HG03342 (cell line): ENCODE measurements around the gene CAPN9.
"Not testable (repeated sequence)": the region's sequence is repeated elsewhere in the genome, so short reads cannot be mapped to it uniquely, and the experiment has no call there.

ENCODE experiments used
- ATAC-seq: cut with Tn5 transposase; IDR thresholded peaks from one replicate; pipeline ENCODE4 v1.9.1; 2021; ENCODE audit warnings: mild to moderate bottlenecking, moderate library complexity; ENCODE audit not compliant: unreplicated experiment

Gene CAPN9

DNA sequence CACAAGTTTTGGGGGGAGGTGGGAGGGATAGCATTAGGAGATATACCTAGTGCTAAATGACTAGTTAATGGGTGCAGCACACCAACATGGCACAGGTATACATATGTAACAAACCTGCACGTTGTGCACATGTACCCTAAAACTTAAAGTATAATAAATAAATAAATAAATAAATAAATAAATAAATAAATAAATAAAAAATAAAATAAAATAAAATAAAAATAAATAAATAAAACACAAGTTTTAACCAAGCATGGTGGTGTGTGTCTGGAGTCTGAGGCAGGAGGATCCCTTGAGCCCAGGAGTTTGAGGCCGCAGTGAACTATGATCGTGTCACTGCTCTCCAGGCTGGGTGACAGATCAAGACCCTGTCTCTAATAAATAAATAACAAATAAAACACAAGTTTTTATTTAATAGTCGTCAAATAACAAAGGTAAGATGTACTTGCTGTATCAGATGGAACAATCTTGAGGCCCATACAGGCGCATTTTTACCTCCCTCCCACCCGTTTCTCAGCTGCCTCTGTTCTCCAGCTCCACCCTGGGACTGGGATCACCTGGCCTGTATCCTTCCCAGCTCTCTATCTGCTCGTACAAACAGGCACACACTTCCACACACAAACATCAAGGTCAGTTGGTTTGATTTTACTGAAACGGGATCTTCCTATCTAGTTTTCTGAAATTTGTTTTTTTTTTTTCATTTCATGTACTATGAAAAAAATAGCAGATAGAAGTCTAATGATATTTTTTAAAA is 20.8 kb downstream of the CAPN9 start:
- not testable (repeated sequence) for ATAC-seq

DNA sequence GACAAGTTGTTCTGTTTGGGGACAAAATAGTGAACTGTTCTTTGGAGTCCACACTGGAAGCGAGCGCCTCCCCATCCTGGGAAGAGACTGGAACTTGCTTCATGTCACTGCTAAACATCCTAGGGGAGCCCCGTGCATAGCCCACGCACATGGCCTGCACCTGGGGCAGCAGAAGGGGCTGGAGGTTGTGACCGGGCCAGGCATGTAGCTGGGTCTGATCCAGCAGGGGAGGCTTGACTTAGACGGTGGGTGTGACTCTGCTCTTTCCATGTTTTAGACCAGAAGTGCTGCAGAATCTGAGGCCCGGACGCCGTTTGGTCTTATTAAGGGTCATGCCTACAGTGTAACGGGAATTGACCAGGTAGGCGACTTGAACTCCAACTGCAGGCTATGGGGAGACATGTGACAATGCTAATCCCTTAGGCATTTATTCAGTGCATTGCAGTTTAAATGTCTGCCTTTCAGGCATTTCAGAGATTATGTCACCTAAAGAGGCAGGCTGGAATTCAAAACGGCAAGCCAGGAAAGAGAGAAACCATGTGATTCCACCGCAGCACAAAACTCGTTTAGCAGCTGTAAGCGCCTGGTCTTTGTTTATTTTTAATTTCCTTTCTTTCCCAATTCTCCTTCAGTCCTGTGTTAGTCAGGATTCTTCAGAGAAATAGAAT is 21.8 kb downstream of the CAPN9 start:
- ATAC-seq = no peak

DNA sequence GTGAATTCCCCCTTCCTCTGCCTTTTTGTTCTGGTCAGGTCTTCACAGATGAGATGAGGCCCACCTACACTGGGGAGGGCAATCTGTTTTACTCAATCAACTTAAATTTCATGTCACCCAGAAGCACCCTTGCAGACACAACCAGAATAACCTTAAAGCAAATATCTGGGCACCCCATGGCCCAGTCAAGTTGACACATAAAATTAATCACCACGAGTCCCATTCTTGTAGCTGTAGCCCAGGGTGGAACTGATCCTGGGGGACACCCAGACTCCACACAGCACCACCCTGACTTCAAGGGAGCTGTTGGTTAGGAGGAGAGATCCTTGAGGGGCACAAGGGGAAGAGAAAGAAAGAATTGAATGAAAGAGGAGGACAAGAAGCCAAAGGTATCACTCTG is 23.1 kb downstream of the CAPN9 start:
- ATAC-seq = no peak

DNA sequence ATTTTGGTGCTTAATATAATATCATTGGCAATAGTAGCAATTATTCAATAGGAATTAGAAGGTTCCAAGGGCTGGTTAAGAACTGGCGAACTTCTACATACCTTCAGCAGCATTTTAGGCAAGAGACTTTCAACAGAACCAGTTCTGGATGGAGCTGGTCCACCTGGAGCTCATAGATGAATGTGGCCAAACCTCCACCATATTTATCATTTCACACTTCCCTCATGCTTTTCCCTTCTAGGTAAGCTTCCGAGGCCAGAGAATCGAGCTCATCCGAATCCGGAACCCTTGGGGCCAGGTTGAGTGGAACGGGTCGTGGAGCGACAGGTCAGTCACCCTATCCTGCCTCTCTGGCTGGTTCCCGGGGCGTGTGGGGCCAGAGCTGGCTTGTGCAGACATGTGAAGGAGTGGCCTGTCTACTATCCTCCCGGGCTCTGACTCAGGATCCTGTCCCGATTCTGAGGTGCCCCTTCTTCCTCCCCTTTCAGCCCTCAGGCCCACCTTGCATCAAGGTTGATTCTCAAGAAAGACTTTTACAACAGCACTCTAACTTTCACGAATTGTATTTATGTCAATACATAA is 24.7 kb downstream of the CAPN9 start:
- no peak for ATAC-seq

DNA sequence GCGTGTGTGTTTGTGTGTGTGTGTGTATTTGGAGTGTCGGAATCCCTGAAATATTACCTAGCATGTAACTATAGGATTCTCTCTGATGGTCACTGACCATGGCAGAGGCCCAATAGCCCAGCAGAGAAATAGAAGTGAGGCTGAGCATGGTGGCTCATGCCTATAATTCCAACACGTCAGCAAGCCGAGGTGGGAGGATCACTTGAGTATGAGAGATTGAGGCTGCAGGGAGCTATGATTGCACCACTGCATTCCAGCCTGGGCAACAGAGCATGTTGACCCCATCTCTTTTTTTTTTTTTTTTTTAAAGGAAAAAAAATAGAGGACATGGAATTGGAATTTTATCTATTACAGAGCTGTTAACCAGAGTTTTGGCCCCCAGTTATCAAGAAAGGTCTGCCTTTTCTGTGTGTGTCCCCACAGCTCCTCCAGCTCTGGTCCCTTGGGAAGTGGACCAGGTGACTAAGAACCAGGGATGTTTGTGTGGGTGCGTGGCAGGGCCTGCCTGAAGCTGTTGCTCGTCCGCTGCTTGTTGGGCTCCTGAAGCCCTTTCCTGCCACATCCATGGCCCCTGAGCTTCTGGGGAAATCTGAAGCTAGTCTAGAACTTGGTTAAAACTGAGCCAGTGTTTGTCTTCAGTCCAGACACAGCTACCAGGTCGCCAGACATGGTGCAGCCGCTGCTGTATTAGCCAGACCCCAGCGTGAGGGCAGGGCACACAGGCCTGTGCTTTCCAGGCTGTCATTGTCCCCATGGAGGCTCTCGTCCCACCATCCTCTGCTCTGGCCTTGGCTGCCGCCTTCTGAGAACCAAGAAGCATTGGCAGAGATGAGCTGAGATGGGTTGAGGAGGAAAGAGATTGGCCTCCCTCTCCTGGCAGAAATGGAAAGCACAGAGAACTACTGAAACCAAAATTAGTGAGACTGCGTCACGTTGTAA is 25.5 kb downstream of the CAPN9 start:
- ATAC-seq = no peak

DNA sequence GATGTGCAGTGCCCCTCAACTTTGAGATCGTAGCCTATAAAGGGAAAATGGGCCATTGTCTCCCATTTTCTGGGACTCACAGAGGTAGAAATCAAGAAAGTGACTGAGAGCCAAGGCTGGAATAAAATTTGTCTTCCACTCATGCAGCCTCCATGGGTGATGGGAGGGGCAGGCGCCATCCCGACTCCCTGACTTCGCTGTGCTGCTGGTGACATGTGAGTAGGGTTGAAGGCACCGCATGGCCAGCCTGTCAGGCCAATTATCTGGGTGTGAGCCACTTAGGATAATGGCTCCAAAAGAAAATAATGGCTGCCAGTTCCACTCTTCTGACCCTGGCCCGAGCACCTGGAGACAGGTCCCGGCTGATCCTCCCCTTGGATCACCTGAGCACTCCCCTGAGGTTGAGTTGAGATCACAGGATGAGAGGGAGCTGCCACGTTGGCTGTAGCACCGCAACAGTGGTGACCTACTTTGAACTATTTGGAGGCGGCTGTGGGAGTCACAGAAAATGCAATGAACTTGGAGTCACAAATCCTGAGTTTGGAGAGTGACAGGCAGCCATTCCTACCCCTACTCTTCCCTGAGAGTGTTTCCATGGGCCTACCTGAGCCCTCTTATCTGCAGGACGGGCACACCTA is 26.3 kb downstream of the CAPN9 start:
- no peak for ATAC-seq

DNA sequence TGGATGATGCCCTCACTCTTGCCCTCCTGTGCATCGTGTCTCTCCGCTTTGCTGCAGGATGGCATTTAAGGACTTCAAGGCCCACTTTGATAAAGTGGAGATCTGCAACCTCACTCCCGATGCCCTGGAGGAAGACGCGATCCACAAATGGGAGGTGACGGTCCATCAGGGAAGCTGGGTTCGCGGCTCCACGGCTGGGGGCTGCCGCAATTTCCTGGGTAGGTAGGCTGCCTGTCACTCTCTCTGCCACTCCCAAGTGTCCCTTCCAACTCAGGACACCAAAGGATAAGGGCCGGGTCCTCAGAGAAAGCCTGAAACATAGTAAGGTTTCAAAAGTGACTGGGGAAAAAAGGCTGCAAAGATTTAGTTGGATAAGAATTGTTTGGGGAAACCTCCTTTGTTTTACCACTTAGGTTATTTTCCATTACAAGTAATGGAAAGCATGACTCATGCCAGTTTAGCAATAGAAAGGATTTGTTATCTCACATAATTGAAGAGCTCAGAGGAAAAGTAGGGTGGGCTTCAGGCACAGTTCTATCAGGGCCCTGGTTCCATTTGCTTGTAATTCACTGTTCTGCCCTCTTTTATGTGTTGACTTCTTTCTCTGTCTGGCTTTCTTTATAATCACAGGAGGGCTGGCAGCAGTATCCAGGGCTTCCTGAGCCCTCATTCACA is 31.9 kb downstream of the CAPN9 start:
- no peak for ATAC-seq

DNA sequence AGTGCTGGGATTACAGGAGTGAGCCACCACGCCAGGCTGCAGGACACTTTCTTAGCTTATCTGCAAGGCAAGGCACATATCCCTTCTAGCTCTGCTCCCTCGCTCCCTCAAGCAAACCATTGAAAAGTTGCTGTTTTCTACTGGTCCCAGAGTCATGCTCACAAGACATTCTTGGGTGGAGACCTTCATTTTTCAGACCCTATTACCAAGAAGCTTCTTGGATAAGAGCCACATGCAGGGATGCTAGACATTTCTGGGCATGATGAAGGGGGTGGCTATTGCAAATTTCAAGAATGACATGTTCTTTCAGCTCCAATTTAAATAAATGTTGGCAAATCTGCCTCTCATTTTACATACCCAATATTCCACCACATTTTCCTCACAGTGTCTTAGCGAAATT is 33.9 kb downstream of the CAPN9 start:
- no peak for ATAC-seq

DNA sequence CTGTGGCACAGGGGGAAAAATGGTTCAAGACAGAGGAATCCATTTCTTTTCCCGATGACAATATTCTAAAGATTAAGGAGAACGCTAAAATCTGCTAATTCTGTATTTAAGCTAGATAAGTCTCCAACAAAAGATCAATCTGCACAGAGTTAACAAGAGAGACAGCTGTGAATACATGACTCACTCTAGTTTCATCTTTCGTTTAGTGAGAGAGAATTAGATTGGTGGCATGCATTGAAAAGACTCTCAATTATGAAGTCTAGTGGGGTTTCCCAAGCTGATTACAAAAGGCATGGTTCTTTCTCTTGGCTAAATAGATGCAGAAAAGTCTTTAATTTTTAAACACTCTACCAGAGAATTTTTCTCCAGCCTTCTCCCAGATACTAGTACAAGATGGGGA is 34.4 kb downstream of the CAPN9 start:
- no peak for ATAC-seq

DNA sequence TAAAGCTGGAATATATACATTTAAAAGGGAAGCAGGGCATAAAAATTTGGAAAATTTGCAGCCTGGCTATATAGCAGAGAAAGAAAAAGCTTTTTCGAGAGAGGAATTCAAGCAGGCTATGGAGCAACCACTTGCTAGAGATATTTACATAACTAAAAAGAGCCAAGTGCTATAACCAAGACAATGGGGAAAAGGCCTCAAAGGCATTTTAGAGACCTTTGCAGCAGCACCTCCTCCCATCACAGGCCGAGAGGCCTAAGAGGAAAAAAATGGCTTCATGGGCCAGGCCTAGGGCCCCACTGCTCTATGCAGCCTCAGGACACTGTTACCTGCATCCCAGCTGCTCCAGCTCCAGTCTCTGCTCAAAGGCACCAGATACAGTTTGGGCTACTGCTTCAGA is 37.0 kb downstream of the CAPN9 start:
- no peak for ATAC-seq

DNA sequence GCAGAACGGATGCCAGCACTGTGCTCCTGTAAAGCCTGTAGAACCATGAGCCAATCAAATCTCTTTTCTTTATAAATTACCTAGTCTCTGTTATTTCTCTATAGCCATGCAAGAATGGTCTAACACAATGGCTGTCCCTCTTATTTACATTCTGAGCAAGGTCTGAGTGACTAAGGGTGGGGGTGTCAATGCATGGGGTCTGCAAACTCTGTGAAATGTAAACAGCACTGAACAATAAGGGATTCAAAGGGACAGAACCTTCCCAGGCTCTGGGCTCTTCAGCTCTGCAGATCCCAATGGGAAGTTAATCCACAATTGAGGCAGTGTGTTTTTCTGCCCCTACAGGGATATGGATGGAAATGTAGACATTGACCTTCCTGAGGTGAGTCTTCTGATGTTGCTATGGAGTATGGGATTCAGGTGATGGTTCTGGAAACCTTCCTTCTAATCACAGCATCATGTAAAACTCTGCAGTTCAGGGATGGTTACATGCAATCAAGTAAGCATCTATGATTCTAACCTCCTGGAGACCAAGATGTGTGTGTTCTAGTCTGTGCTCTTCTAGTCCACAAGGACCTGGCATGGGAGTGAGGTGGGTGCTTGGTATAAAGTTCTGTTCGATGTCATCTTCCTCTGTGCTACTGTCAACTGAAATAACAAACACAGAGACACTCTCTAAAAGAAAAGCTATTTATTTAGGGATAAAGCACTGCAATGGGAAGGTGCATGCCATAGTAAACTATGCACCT is 38.6 kb downstream of the CAPN9 start:
- ATAC-seq = no peak

DNA sequence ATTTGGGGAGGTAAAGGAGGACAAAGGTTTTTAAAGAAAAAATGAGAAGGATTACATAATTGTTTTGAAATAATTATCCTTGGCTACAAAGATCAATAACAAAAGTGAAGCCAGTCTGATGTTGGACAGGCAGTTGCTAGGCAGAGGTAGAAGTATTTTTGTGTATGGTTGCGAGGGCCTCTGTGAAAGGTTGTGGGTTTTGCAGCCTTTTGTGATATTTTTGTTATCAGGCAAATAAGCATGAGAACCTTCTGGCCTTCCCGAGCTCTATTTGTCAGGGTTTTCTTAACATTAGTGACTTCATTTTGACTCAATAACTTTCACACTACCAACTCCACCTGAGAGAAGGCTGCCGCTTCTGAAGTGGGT is 39.2 kb downstream of the CAPN9 start:
- ATAC-seq = no peak

DNA sequence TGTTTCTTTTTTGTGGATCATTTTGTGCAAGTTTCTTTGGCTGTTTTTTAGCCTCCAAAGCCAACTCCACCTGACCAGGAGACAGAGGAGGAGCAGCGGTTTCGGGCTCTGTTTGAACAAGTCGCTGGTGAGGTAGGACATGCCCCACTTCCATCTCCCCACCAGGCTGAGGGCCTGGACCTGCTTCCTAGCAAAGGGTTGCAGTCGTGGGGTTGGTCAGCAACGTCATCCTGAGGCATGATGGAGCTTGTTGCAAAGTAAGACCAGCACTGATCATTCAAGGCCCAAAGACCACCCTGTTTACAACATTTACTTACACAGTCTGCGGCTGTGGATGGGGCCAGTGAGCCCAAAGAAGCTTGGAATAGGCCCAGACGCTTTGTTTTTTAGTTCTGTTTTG is 40.3 kb downstream of the CAPN9 start:
- ATAC-seq = no peak

DNA sequence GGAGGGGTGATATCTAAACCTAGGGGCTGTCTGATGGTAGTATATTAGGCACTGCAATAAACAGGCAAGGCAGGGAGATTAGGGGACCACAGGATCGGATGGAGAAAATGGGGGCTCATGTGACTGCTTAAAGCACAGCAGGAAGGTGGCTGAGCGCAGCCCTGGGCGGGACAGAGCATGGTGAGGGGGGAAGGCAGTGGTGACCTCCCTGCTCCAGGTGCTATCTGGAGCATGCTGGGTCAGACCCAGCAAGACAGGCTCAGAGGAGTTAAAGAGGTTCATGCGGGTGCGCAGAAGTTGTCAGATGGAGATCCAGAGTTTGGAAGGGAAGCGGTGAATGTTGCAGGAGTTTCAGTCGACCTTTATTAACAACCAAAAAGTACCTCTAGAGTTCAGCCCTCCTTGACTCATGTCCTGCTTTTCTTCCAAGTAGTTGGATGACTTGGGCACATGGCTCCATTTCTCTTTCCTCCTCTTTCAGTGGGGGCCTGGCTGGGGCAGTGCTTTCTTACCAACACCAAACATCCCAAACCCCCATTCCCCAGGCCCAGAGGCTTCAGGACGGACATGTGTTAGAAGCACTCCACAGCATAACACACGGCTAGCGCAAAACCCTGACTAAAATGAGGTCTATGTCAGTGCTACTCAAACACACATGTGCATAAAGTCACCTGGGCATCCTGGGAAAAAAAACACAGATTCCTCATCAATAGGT is 41.5 kb downstream of the CAPN9 start:
- no peak for ATAC-seq

DNA sequence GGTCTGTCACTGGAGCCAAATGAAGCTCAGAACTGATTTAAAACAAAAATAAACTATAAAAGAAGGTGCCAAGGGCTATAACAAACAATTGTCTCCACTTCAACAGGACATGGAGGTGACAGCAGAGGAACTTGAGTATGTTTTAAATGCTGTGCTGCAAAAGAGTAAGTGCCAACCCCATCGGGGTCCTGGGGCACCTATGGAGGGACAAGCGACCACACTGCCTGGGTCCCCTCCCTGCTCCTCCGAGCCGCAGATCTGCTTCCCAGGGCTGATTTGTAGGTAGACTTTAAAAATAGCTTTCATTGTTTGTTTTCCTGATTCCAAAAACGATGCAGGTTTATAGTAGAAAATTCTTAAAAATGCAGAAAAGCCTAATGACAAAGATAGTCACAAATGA is 42.8 kb downstream of the CAPN9 start:
- no peak for ATAC-seq

DNA sequence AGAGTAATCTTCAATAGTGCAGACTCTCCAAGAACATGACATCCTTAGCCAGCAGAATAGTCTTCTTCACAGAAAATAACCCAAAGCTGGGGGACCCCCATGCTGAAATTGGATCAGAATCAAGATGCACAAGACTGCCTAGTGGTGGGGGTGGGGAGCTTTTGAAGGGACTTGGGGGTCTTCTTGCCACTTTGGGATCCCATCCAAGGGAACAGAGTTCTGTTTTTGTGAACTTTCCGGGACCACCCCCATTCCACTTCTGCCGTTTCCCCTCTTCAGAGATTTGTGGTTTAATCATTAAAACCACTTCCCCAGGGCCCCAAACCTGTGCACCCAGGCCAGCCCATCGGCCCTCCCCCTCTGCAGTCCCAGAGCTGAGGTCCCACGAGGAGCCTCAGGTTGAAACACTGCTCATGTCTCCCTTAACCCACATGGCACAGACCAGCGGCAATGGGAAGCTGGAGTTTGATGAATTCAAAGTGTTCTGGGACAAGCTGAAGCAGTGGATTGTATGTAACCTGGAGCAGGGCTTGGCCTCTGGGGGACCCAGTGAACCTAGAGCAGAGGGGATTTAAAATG is 44.9 kb downstream of the CAPN9 start:
- ATAC-seq = no peak

DNA sequence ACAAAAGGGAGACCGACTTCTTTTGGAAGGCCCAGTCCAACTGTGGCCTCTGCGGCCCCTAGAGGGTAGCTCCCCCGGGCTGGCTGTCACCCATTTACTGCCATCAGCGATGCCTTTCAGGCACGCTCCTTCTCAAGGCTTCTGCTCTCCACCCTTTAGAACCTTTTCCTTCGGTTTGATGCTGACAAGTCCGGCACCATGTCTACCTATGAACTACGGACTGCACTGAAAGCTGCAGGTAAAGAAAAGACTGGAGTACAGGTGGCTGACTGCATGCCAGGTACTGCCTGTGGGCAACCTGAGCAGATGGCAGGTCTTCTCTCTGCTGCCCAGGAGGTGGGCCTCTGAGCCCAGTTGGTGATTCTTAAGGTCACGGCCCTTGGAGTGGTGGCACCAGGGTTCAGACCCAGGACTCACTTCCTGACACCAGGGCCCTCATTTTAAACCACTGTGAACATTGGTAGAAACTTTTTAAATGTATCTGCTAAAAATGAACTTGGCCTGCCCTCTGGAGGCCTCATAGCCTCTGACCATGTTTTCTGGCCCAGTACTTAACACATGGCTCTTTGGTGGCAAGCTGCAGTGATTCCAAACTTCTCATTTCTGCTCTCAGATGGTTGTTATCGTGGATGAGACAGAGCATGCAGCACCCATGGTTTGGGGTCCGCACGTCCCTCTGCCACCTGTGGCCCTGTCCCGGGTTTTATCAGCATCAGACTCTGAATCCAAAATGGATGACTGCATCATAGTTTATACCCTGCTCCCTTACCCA is 45.7 kb downstream of the CAPN9 start:
- ATAC-seq = no peak

DNA sequence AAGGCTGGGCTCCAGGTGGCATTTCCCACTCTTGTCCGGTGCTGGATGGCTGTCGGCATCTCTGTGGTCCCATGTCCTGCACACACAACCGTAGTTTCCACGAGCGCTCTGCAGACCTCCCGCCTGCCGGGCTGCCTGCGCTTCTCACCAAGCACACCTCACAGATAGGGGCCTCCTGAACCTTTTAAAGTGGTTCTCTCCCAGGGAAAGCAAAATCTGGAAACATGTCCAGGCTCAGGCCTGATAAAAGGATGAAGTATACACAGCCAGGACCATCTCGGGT is 46.2 kb downstream of the CAPN9 start:
- no peak for ATAC-seq
